ENCODE measurements around the gene DIAPH2. TPM values are rescaled to one million over a fixed set of nuclear protein-coding genes. Genes with fewer than 3 reads are reported as not detected.

The DIAPH2 gene
- total RNA-seq, 4 donors from 2014 or later: 11.1 to 26.5 (median 18.7) TPM

- no peaks in the 10 kb centered on the region for H3K4me1 ChIP-seq
- no peaks in the 10 kb centered on the region for H3K9me3 ChIP-seq
- no peaks in the 10 kb centered on the region for H3K27me3 ChIP-seq
- no peak for TF ChIP-seq CTCF (IDR thresholded peaks at IDR 0.05)
- no peak for TF ChIP-seq POLR2A (IDR thresholded peaks at IDR 0.05)
- intact Hi-C loops (cut with DNase I): no loop called here
- no peak for DNase-seq
- no peak overlapping the region for H3K27ac ChIP-seq
- H3K36me3 ChIP-seq: no peaks in the 10 kb centered on the region
- 89 to 92% methylated on average over 3 of the region's 3 CpGs for WGBS, 2 donors
- no peak overlapping the region for H3K4me3 ChIP-seq (replicated peaks in 1 of 3)
These were observed 705.1 kb downstream of the DIAPH2 start for GRCh38 chrX:97389761-97390192.

GRCh38 chrX:97397371-97397770 lies 712.7 kb downstream of the DIAPH2 start:
- no peak for DNase-seq
- H3K9me3 ChIP-seq: no peaks in the 10 kb centered on the region
- intact Hi-C loops (cut with DNase I): no loop called here
- no peaks in the 10 kb centered on the region for H3K4me1 ChIP-seq
- H3K27me3 ChIP-seq: no peaks in the 10 kb centered on the region
- H3K27ac ChIP-seq: no peak overlapping the region
- no peak overlapping the region for H3K4me3 ChIP-seq (replicated peaks in 1 of 3)
- H3K36me3 ChIP-seq: no peaks in the 10 kb centered on the region
- TF ChIP-seq CTCF (IDR thresholded peaks at IDR 0.05) (no peak), POLR2A (IDR thresholded peaks at IDR 0.05) (no peak)
- 95 to 96% methylated on average over 3 of the region's 3 CpGs for WGBS, 2 donors

- H3K4me1 ChIP-seq: no peaks in the 10 kb centered on the region
- intact Hi-C loops (cut with DNase I): no loop called here
- 73 to 78% methylated on average over 3 of the region's 3 CpGs for WGBS, 2 donors
- TF ChIP-seq CTCF (IDR thresholded peaks at IDR 0.05) (no peak), POLR2A (IDR thresholded peaks at IDR 0.05) (no peak)
- no peaks in the 10 kb centered on the region for H3K27me3 ChIP-seq
- no peak overlapping the region for H3K4me3 ChIP-seq (replicated peaks in 1 of 3)
- no peaks in the 10 kb centered on the region for H3K36me3 ChIP-seq
- DNase-seq: no peak
- H3K27ac ChIP-seq: no peak overlapping the region
- H3K9me3 ChIP-seq: no peaks in the 10 kb centered on the region
These were observed 713.4 kb downstream of the DIAPH2 start for GRCh38 chrX:97398030-97398551.

GRCh38 chrX:97399400-97399799 lies 714.8 kb downstream of the DIAPH2 start:
- no peaks in the 10 kb centered on the region for H3K9me3 ChIP-seq
- no peaks in the 10 kb centered on the region for H3K4me1 ChIP-seq
- 70 to 80% methylated on average over 2 of the region's 2 CpGs for WGBS, 2 donors
- no peaks in the 10 kb centered on the region for H3K27me3 ChIP-seq
- no peak for TF ChIP-seq POLR2A (IDR thresholded peaks at IDR 0.05)
- TF ChIP-seq CTCF (IDR thresholded peaks at IDR 0.05): no peak
- no peaks in the 10 kb centered on the region for H3K36me3 ChIP-seq
- no peak overlapping the region for H3K4me3 ChIP-seq (replicated peaks in 1 of 3)
- no peak overlapping the region for H3K27ac ChIP-seq
- no peak for DNase-seq
- intact Hi-C loops (cut with DNase I): no loop called here

- H3K4me3 ChIP-seq (replicated peaks in 1 of 3): no peak overlapping the region
- intact Hi-C loops (cut with DNase I): no loop called here
- no peak for DNase-seq
- H3K9me3 ChIP-seq: no peaks in the 10 kb centered on the region
- H3K36me3 ChIP-seq: no peaks in the 10 kb centered on the region
- H3K27me3 ChIP-seq: no peaks in the 10 kb centered on the region
- no peaks in the 10 kb centered on the region for H3K4me1 ChIP-seq
- no peak overlapping the region for H3K27ac ChIP-seq
- TF ChIP-seq POLR2A (IDR thresholded peaks at IDR 0.05) (no peak), CTCF (IDR thresholded peaks at IDR 0.05) (no peak)
These were observed 715.9 kb downstream of the DIAPH2 start for GRCh38 chrX:97400492-97400891.
